ENCODE results near the gene COQ7. TPM values are rescaled to one million over a fixed set of nuclear protein-coding genes. Genes with fewer than 3 reads are reported as not detected.

The COQ7 gene
- total RNA-seq, 4 donors from 2014 or later = 15.1 to 36.2 (median 21.7) TPM

GRCh38 chr16:19071811-19072777 is 4.7 kb downstream of the COQ7 start:
- Histone ChIP-seq H3K4me1 (peaks cover 33 to 37% of the 10 kb centered on the region in 2 donors), H3K9me3 (no peaks in the 10 kb centered on the region), H3K4me3 (no peak overlapping the region), H3K27ac (peak overlapping the region in 1 of 4 donors; percentile 79), H3K27me3 (no peaks in the 10 kb centered on the region), H3K36me3 (peaks cover 0 to 6% of the 10 kb centered on the region in 2 donors)
- in situ Hi-C loops (cut with MboI; ENCODE audit: low sequenced_read_pairs in 4 of 4) (loop anchor here in 2 of 4 donors (10.0 to 25.0 kb wide), 2 partner anchors 87 to 285 kb away; partner anchors contain the start of genes RPS15A (in 1 of the 2) and TMC7 (in 1 of the 2)), intact Hi-C loops (cut with DNase I; ENCODE audit: low total_unique reads) (no loop called here)
- ATAC-seq (no peak), DNase-seq (peak in 1 of 2 donors; percentile 33)
- TF ChIP-seq POLR2A (IDR thresholded peaks at IDR 0.05) (no peak), CTCF (IDR thresholded peaks at IDR 0.05 in 4 of 5, conservative IDR thresholded peaks at IDR 0.05 in 1 of 5) (peak in 4 of 5 experiments; percentile 27 to 59 (median 54))

- intact Hi-C loops (cut with DNase I; ENCODE audit: low total_unique reads) = no loop called here
- Histone ChIP-seq H3K27me3 (no peaks in the 10 kb centered on the region), H3K27ac (peak overlapping the region; percentile 56 to 81 (median 76)), H3K9me3 (no peaks in the 10 kb centered on the region), H3K4me3 (no peak overlapping the region), H3K36me3 (peaks cover 3 to 12% of the 10 kb centered on the region in 2 donors), H3K4me1 (peaks cover 32 to 36% of the 10 kb centered on the region in 2 donors)
- no peak for DNase-seq
- ATAC-seq = no peak
- in situ Hi-C loops (cut with MboI; ENCODE audit: low sequenced_read_pairs in 4 of 4) = loop anchor here in 2 of 4 donors (10.0 to 25.0 kb wide), 2 partner anchors 89 to 286 kb away; partner anchors contain the start of genes RPS15A (in 1 of the 2) and TMC7 (in 1 of the 2)
- no peak for TF ChIP-seq CTCF (IDR thresholded peaks at IDR 0.05 in 4 of 5, conservative IDR thresholded peaks at IDR 0.05 in 1 of 5)
- TF ChIP-seq POLR2A (IDR thresholded peaks at IDR 0.05) = no peak
Measured at GRCh38 chr16:19073344-19073743, 5.9 kb downstream of the COQ7 start.

- H3K4me3 ChIP-seq = no peak overlapping the region
- H3K27me3 ChIP-seq = no peaks in the 10 kb centered on the region
- TF ChIP-seq POLR2A (IDR thresholded peaks at IDR 0.05) (no peak), CTCF (IDR thresholded peaks at IDR 0.05 in 4 of 5, conservative IDR thresholded peaks at IDR 0.05 in 1 of 5) (no peak)
- peaks cover 3 to 18% of the 10 kb centered on the region in 2 donors for H3K36me3 ChIP-seq
- peaks cover 27 to 31% of the 10 kb centered on the region in 2 donors for H3K4me1 ChIP-seq
- peak; percentile 84 to 91 for ATAC-seq
- no peak for DNase-seq
- in situ Hi-C loops (cut with MboI; ENCODE audit: low sequenced_read_pairs in 4 of 4) (loop anchor here in 2 of 4 donors (10.0 to 25.0 kb wide), 2 partner anchors 89 to 287 kb away; partner anchors contain the start of genes RPS15A (in 1 of the 2) and TMC7 (in 1 of the 2)), intact Hi-C loops (cut with DNase I; ENCODE audit: low total_unique reads) (no loop called here)
- no peaks in the 10 kb centered on the region for H3K9me3 ChIP-seq
- peak overlapping the region; percentile 56 to 81 (median 76) for H3K27ac ChIP-seq
Measured at GRCh38 chr16:19073863-19074262, 6.4 kb downstream of the COQ7 start.

GRCh38 chr16:19075511-19075910 is 8.1 kb downstream of the COQ7 start:
- H3K4me1 ChIP-seq = peaks cover 21 to 25% of the 10 kb centered on the region in 2 donors
- intact Hi-C loops (cut with DNase I; ENCODE audit: low total_unique reads) = no loop called here
- peaks cover 3 to 30% of the 10 kb centered on the region in 2 donors for H3K36me3 ChIP-seq
- in situ Hi-C loops (cut with MboI; ENCODE audit: low sequenced_read_pairs in 4 of 4) = loop anchor here in 1 of 4 donors (10.0 kb wide), 1 partner anchor 91 kb away; the partner anchor contains the start of gene TMC7
- H3K27ac ChIP-seq = peak overlapping the region; percentile 24 to 81 (median 76)
- no peak overlapping the region for H3K4me3 ChIP-seq
- H3K27me3 ChIP-seq = no peaks in the 10 kb centered on the region
- ATAC-seq = no peak
- DNase-seq = no peak
- no peaks in the 10 kb centered on the region for H3K9me3 ChIP-seq
- no peak for TF ChIP-seq POLR2A (IDR thresholded peaks at IDR 0.05)
- TF ChIP-seq CTCF (IDR thresholded peaks at IDR 0.05 in 4 of 5, conservative IDR thresholded peaks at IDR 0.05 in 1 of 5) = no peak

Data from gastrocnemius medialis (tissue), 4 donors.